Right lobe of liver (tissue), 6 donors: ENCODE measurements around the gene PGAM2. TPM values are rescaled to one million over a fixed set of nuclear protein-coding genes. Genes with fewer than 3 reads are reported as not detected.

ENCODE experiments used
- ATAC-seq, 4 donors: fragments of 200-7000 bp; cut with Tn5 transposase; one replicate each; pipeline ENCODE4 v1.9.1; 2020; ENCODE audit warnings: mild to moderate bottlenecking in 4 of 4, moderate library complexity in 4 of 4
- DNase-seq, 3 donors: peaks; one replicate each; pipeline ENCODE4 v3.0.0-alpha.2; 2020
- H3K27ac ChIP-seq, 3 donors: fragments of 200-600 bp; one replicate each; pipeline ENCODE4 v1.8.0; 2022
- H3K27me3 ChIP-seq, 2 donors: fragments of 200-600 bp; one replicate each; pipeline ENCODE4 v1.8.0; 2022
- H3K36me3 ChIP-seq, 4 donors: fragments of 200-600 bp; sonication (generic) in 1 of 4; one replicate each; pipeline versions ENCODE4 v1.5.1 to v1.8.0; 2017 to 2022; ENCODE audit warnings: control low read depth in 1 of 4
- H3K4me1 ChIP-seq, 4 donors: fragments of 200-600 bp; sonication (generic) in 1 of 4; one replicate each; pipeline versions ENCODE4 v1.5.1 to v1.8.0; 2017 to 2022; ENCODE audit warnings: control low read depth in 1 of 4
- H3K4me3 ChIP-seq, 3 donors: fragments of 200-600 bp; one replicate each; pipeline ENCODE4 v1.8.0; 2022
- H3K9me3 ChIP-seq, 4 donors: fragments of 200-600 bp; sonication (generic) in 1 of 4; one replicate each; pipeline versions ENCODE4 v1.5.1 to v1.8.0; 2017 to 2022; ENCODE audit warnings: control low read depth in 1 of 4
- CTCF ChIP-seq, 4 donors: fragments of 200-600 bp in 3 of 4; fragments of 450-650 bp in 1 of 4; IDR thresholded peaks; one replicate each; pipeline versions ENCODE4 v1.5.1 to v1.8.0; 2016 to 2022; ENCODE audit warnings: antibody characterized with exemption in 4 of 4, mild to moderate bottlenecking in 2 of 4
- POLR2A ChIP-seq: fragments of 450-650 bp; IDR thresholded peaks from one replicate; pipeline ENCODE4 v1.6.1; 2017; ENCODE audit warnings: antibody characterized with exemption, mild to moderate bottlenecking
- WGBS: methylation state at CpG from one replicate; pipeline ENCODE4 v1.1.6; 2018; ENCODE audit warnings: low coverage, low lambda C conversion rate; ENCODE audit not compliant: insufficient coverage; ENCODE audit errors: missing lambda C conversion rate; 5-methylcytosine and 5-hydroxymethylcytosine counted together
- intact Hi-C, 2 donors: fragments of 100-400 bp; cut with DNase I; formaldehyde crosslinking; loops; one replicate each; pipeline versions ENCODE4 v1.11.2 to v1.14.1; 2022
- total RNA-seq, 6 experiments: library from RNA; depleted of rRNA in 2 of 6; stranded (reverse); fragments of >200 nt in 2 of 6; fragmentation: NEBNext Ultra II Directional in 3 of 6; extraction: Animal tissue kit (Norgen Biotek cat#: 25700) in 3 of 6; gene quantifications; one replicate each; pipeline versions ENCODE4 v1.1.0 to v1.2.4, GENCODE V29; 2016 to 2023
- donor health status: DM: no; HTN: yes; CAD: no.
- donor health status: DM: no; HTN: no; CAD: no.
- donor health status: DM: no; HTN: no; CAD: no.
- donor health status: DM: no; HTN: yes; CAD: no.
- donor health status: DM: no; HTN: yes; CAD: no.

The PGAM2 gene
- total RNA-seq, 6 experiments from 2014 or later = 0.31 to 0.56 (median 0.46) TPM; not detected in 3

GRCh38 chr7:44056681-44057080 lies 8.7 kb downstream of the PGAM2 start:
- peak in 2 of 3 donors; percentile 33 to 42 for DNase-seq
- no peaks in the 10 kb centered on the region for H3K27me3 ChIP-seq

GRCh38 chr7:44052771-44053365 lies 12.5 kb downstream of the PGAM2 start:
- H3K9me3 ChIP-seq = no peaks in the 10 kb centered on the region
- TF ChIP-seq POLR2A = no peak
- TF ChIP-seq CTCF (IDR thresholded peaks at IDR 0.05) = no peak
- no peak overlapping the region for H3K27ac ChIP-seq
- DNase-seq (peak in 2 of 3 donors; percentile 39 to 40), ATAC-seq (no peak)
- H3K27me3 ChIP-seq = no peaks in the 10 kb centered on the region
- WGBS = 100% methylated on average over 2 of the region's 12 CpGs
- no peaks in the 10 kb centered on the region for H3K4me1 ChIP-seq
- intact Hi-C loops = no loop called here
- peaks cover 0 to 50% (median 34%) of the 10 kb centered on the region in 4 donors for H3K36me3 ChIP-seq
- no peak overlapping the region for H3K4me3 ChIP-seq

More at GRCh38 chr7:44056681-44057080, 8.7 kb downstream of the PGAM2 start:
- H3K4me1 ChIP-seq = no peaks in the 10 kb centered on the region
- no peak for ATAC-seq
- no peak for TF ChIP-seq CTCF (IDR thresholded peaks at IDR 0.05)
- no peak for TF ChIP-seq POLR2A
- no peak overlapping the region for H3K27ac ChIP-seq
- peaks cover 0 to 69% (median 38%) of the 10 kb centered on the region in 4 donors for H3K36me3 ChIP-seq
- no peaks in the 10 kb centered on the region for H3K9me3 ChIP-seq
- WGBS = 100% methylated on average over 1 of the region's 7 CpGs
- intact Hi-C loops = no loop called here
- H3K4me3 ChIP-seq = no peak overlapping the region

- TF ChIP-seq CTCF (IDR thresholded peaks at IDR 0.05) (no peak), POLR2A (no peak)
- Histone ChIP-seq H3K27ac (no peak overlapping the region), H3K36me3 (peaks cover 0 to 39% (median 26%) of the 10 kb centered on the region in 4 donors), H3K4me3 (no peak overlapping the region), H3K4me1 (no peaks in the 10 kb centered on the region), H3K27me3 (no peaks in the 10 kb centered on the region), H3K9me3 (no peaks in the 10 kb centered on the region)
- DNase-seq (peak in 2 of 3 donors; percentile 16 to 24), ATAC-seq (no peak)
- WGBS = 84% methylated on average over 3 of the region's 5 CpGs
- intact Hi-C loops = no loop called here
These were observed 13.7 kb downstream of the PGAM2 start for GRCh38 chr7:44051611-44052220.

- intact Hi-C loops = no loop called here
- H3K27ac ChIP-seq = no peak overlapping the region
- DNase-seq (peak in 2 of 3 donors; percentile 13 to 28), ATAC-seq (no peak)
- H3K36me3 ChIP-seq = peaks cover 0 to 34% (median 24%) of the 10 kb centered on the region in 4 donors
- no peaks in the 10 kb centered on the region for H3K27me3 ChIP-seq
- peaks cover 0 to 4% (median 0%) of the 10 kb centered on the region in 4 donors for H3K4me1 ChIP-seq
- WGBS = 87% methylated on average over 3 of the region's 8 CpGs
- H3K4me3 ChIP-seq = no peak overlapping the region
- H3K9me3 ChIP-seq = no peaks in the 10 kb centered on the region
- TF ChIP-seq CTCF (IDR thresholded peaks at IDR 0.05) (no peak), POLR2A (no peak)
These were observed 14.3 kb downstream of the PGAM2 start for GRCh38 chr7:44050915-44051560.
